Upper lobe of left lung (tissue), 6 donors: ENCODE measurements around the gene FARSB. TPM values are rescaled to one million over a fixed set of nuclear protein-coding genes. Genes with fewer than 3 reads are reported as not detected.

Experiments
- ATAC-seq, 2 donors: fragments of 200-7000 bp; cut with Tn5 transposase; one replicate each; pipeline ENCODE4 v1.9.1; 2022; ENCODE audit warnings: mild to moderate bottlenecking in 2 of 2, moderate library complexity in 2 of 2; ENCODE audit not compliant: low FRiP score in 2 of 2
- DNase-seq, 2 donors: peaks; one replicate each; pipeline ENCODE4 v3.0.0-alpha.2; 2019 to 2020
- H3K27ac ChIP-seq, 4 donors: fragments of 200-600 bp; sonication (generic); one replicate each; pipeline ENCODE4 v1.5.1; 2016 to 2019
- H3K27me3 ChIP-seq, 4 donors: fragments of 200-600 bp; sonication (generic); one replicate each; pipeline ENCODE4 v1.5.1; 2017 to 2019
- H3K36me3 ChIP-seq, 4 donors: fragments of 200-600 bp; sonication (generic); one replicate each; pipeline ENCODE4 v1.5.1; 2016 to 2019
- H3K4me1 ChIP-seq, 4 donors: fragments of 200-600 bp; sonication (generic); one replicate each; pipeline ENCODE4 v1.5.1; 2018 to 2019
- H3K4me3 ChIP-seq, 4 donors: fragments of 200-600 bp; sonication (generic); one replicate each; pipeline ENCODE4 v1.5.1; 2017 to 2019; ENCODE audit warnings: mild to moderate bottlenecking in 2 of 4, moderate library complexity in 1 of 4
- H3K9me3 ChIP-seq, 4 donors: fragments of 200-600 bp; sonication (generic); one replicate each; pipeline ENCODE4 v1.5.1; 2018 to 2019
- CTCF ChIP-seq, 6 experiments: fragments of 450-650 bp in 4 of 6; fragments of 200-600 bp in 2 of 6; sonication (generic) in 2 of 6; IDR thresholded peaks; one replicate each; pipeline ENCODE4 v1.5.1; 2016 to 2019; ENCODE audit warnings: antibody characterized with exemption in 6 of 6
- EP300 ChIP-seq, 4 donors: sonication (generic); formaldehyde crosslinking; IDR thresholded peaks; one replicate each; pipeline ENCODE4 v1.5.1; 2017; ENCODE audit warnings: antibody characterized with exemption in 4 of 4, control low read depth in 2 of 4
- POLR2A ChIP-seq, 4 donors: fragments of 450-650 bp; IDR thresholded peaks; one replicate each; pipeline ENCODE4 v1.5.1; 2016 to 2017; ENCODE audit warnings: antibody characterized with exemption in 4 of 4, mild to moderate bottlenecking in 2 of 4
- POLR2AphosphoS5 ChIP-seq, 2 donors: sonication (generic); formaldehyde crosslinking; IDR thresholded peaks; one replicate each; pipeline ENCODE4 v1.5.1; 2017; ENCODE audit warnings: antibody characterized with exemption in 2 of 2
- WGBS, 2 donors: methylation state at CpG; one replicate each; pipeline ENCODE4 v1.1.5; 2017 to 2018; 5-methylcytosine and 5-hydroxymethylcytosine counted together
- total RNA-seq, 6 donors: library from RNA; depleted of rRNA in 4 of 6; stranded (reverse); fragments of >200 nt in 4 of 6; gene quantifications; one replicate each; pipeline versions ENCODE4 v1.1.0 to v1.2.1, GENCODE V29; 2016 to 2021
- donor health status: DM: no; HTN: no; CAD: no; lungs with moderate emphysema.
- donor health status: DM: no; HTN: yes; CAD: no; lungs with severe emphysema.

The FARSB gene
- total RNA-seq, 6 donors from 2014 or later: 2.0 to 12.5 (median 10.2) TPM

- no peak for DNase-seq
- no peak for ATAC-seq
- Histone ChIP-seq H3K27me3 (no peaks in the 10 kb centered on the region), H3K36me3 (peaks cover 0 to 31% (median 7%) of the 10 kb centered on the region in 4 donors), H3K9me3 (no peaks in the 10 kb centered on the region), H3K4me3 (no peak overlapping the region), H3K4me1 (no peaks in the 10 kb centered on the region), H3K27ac (no peak overlapping the region)
- WGBS, 2 donors: 83 to 91% methylated on average over 3 of the region's 3 CpGs
- no peak for TF ChIP-seq POLR2A (IDR thresholded peaks at IDR 0.05)
Observed at GRCh38 chr2:222609381-222609780, 46.5 kb downstream of the FARSB start.

- DNase-seq: no peak
- WGBS, 2 donors: 67 to 71% methylated on average over 4 of the region's 4 CpGs
- no peak for ATAC-seq
- Histone ChIP-seq H3K4me3 (no peak overlapping the region), H3K4me1 (no peaks in the 10 kb centered on the region), H3K27ac (no peak overlapping the region), H3K36me3 (peaks cover 0 to 25% (median 3%) of the 10 kb centered on the region in 4 donors), H3K9me3 (no peaks in the 10 kb centered on the region), H3K27me3 (no peaks in the 10 kb centered on the region)
- TF ChIP-seq POLR2A (IDR thresholded peaks at IDR 0.05) (no peak), POLR2AphosphoS5 (IDR thresholded peaks at IDR 0.05) (no peak), CTCF (IDR thresholded peaks at IDR 0.05) (no peak), EP300 (IDR thresholded peaks at IDR 0.05) (no peak)
Observed at GRCh38 chr2:222608081-222608480, 47.8 kb downstream of the FARSB start.

GRCh38 chr2:222606306-222606705, 49.6 kb downstream of the FARSB start:
- no peak for TF ChIP-seq EP300 (IDR thresholded peaks at IDR 0.05)
- TF ChIP-seq POLR2AphosphoS5 (IDR thresholded peaks at IDR 0.05): no peak
- TF ChIP-seq POLR2A (IDR thresholded peaks at IDR 0.05): no peak
- TF ChIP-seq CTCF (IDR thresholded peaks at IDR 0.05): no peak
- 94% methylated on average over 3 of the region's 3 CpGs for WGBS, 2 donors
- no peak overlapping the region for H3K4me3 ChIP-seq
- H3K36me3 ChIP-seq: peaks cover 0 to 22% (median 0%) of the 10 kb centered on the region in 4 donors
- H3K27ac ChIP-seq: no peak overlapping the region
- H3K27me3 ChIP-seq: no peaks in the 10 kb centered on the region
- no peak for ATAC-seq
- DNase-seq: no peak
- no peaks in the 10 kb centered on the region for H3K4me1 ChIP-seq
- no peaks in the 10 kb centered on the region for H3K9me3 ChIP-seq

- H3K27me3 ChIP-seq: no peaks in the 10 kb centered on the region
- no peak for ATAC-seq
- WGBS, 2 donors: 93 to 95% methylated on average over 5 of the region's 5 CpGs
Observed at GRCh38 chr2:222604749-222605515, 51.0 kb downstream of the FARSB start.

GRCh38 chr2:222603501-222603900, 52.4 kb downstream of the FARSB start:
- 94 to 100% methylated on average over 2 of the region's 2 CpGs for WGBS, 2 donors
- Histone ChIP-seq H3K27ac (no peak overlapping the region), H3K9me3 (no peaks in the 10 kb centered on the region), H3K4me1 (no peaks in the 10 kb centered on the region), H3K36me3 (peaks cover 0 to 27% (median 7%) of the 10 kb centered on the region in 4 donors), H3K27me3 (no peaks in the 10 kb centered on the region), H3K4me3 (no peak overlapping the region)
- no peak for ATAC-seq
- TF ChIP-seq POLR2AphosphoS5 (IDR thresholded peaks at IDR 0.05): no peak
- TF ChIP-seq EP300 (IDR thresholded peaks at IDR 0.05): no peak
- no peak for TF ChIP-seq CTCF (IDR thresholded peaks at IDR 0.05)
- TF ChIP-seq POLR2A (IDR thresholded peaks at IDR 0.05): no peak
- DNase-seq: no peak

More at GRCh38 chr2:222604749-222605515, 51.0 kb downstream of the FARSB start:
- H3K36me3 ChIP-seq: peaks cover 0 to 14% (median 0%) of the 10 kb centered on the region in 4 donors
- H3K4me1 ChIP-seq: no peaks in the 10 kb centered on the region
- no peak for DNase-seq
- TF ChIP-seq CTCF (IDR thresholded peaks at IDR 0.05) (no peak), POLR2A (IDR thresholded peaks at IDR 0.05) (no peak), POLR2AphosphoS5 (IDR thresholded peaks at IDR 0.05) (no peak), EP300 (IDR thresholded peaks at IDR 0.05) (no peak)
- no peak overlapping the region for H3K27ac ChIP-seq
- no peaks in the 10 kb centered on the region for H3K9me3 ChIP-seq
- H3K4me3 ChIP-seq: no peak overlapping the region
